Spleen (tissue), 11 donors: ENCODE results near the gene PIAS4. TPM values are rescaled to one million over a fixed set of nuclear protein-coding genes. Genes with fewer than 3 reads are reported as not detected.

Experiments used
- DNase-seq: peaks from one replicate; pipeline ENCODE4 v3.0.0-alpha.2; 2020
- H3K27ac ChIP-seq, 8 donors: fragments of 200-600 bp; sonication (generic) in 7 of 8; 1 replicate in 4 of 8; 2 replicates in 4 of 8; pipeline versions ENCODE4 v1.5.0 to v1.8.0; 2016 to 2021; ENCODE audit warnings: inconsistent platforms in 4 of 8, mild to moderate bottlenecking in 4 of 8, moderate library complexity in 1 of 8
- H3K27me3 ChIP-seq, 7 donors: fragments of 200-600 bp; sonication (generic) in 6 of 7; replicated peaks in 1 of 7; 1 replicate in 4 of 7; 2 replicates in 3 of 7; pipeline versions ENCODE4 v1.5.0 to v1.8.0; 2016 to 2021; ENCODE audit warnings: inconsistent platforms in 3 of 7, mild to moderate bottlenecking in 1 of 7
- H3K36me3 ChIP-seq, 6 donors: fragments of 200-600 bp; sonication (generic) in 5 of 6; 1 replicate in 4 of 6; 2 replicates in 2 of 6; pipeline versions ENCODE4 v1.5.0 to v1.8.0; 2016 to 2021; ENCODE audit warnings: inconsistent platforms in 2 of 6
- H3K4me1 ChIP-seq, 6 donors: fragments of 200-600 bp; sonication (generic) in 5 of 6; 1 replicate in 3 of 6; 2 replicates in 3 of 6; pipeline versions ENCODE4 v1.5.0 to v1.8.0; 2016 to 2021; ENCODE audit warnings: inconsistent platforms in 3 of 6
- H3K4me3 ChIP-seq, 8 donors: fragments of 200-600 bp; sonication (generic) in 7 of 8; 1 replicate in 4 of 8; 2 replicates in 4 of 8; pipeline versions ENCODE4 v1.5.0 to v1.8.0; 2016 to 2021; ENCODE audit warnings: inconsistent platforms in 4 of 8, mild to moderate bottlenecking in 4 of 8, moderate library complexity in 2 of 8
- H3K9me3 ChIP-seq, 8 donors: fragments of 200-600 bp; sonication (generic) in 7 of 8; 1 replicate in 4 of 8; 2 replicates in 4 of 8; pipeline versions ENCODE4 v1.5.0 to v1.8.0; 2016 to 2021; ENCODE audit warnings: inconsistent platforms in 4 of 8
- POLR2A ChIP-seq, 3 donors: fragments of 450-650 bp; IDR thresholded peaks; one replicate each; pipeline ENCODE4 v1.5.1; 2017; ENCODE audit warnings: antibody characterized with exemption in 3 of 3, mild to moderate bottlenecking in 1 of 3
- POLR2AphosphoS5 ChIP-seq, 3 donors: sonication (generic); formaldehyde crosslinking; IDR thresholded peaks; one replicate each; pipeline ENCODE4 v1.5.1; 2017; ENCODE audit warnings: antibody characterized with exemption in 3 of 3
- WGBS, 5 donors: extraction: QIAGEN DNeasy Blood & Tissue Kit in 3 of 5; methylation state at CpG; one replicate each; pipeline versions ENCODE4 v1.1.5 to v1.1.7; 2013 to 2018; 5-methylcytosine and 5-hydroxymethylcytosine counted together
- intact Hi-C: fragments of 100-400 bp; cut with DNase I; formaldehyde crosslinking; loops from one replicate; pipeline ENCODE4 v1.15.0; 2023; ENCODE audit warnings: low total_unique reads
- polyA plus RNA-seq, 3 donors: library from polyadenylated mRNA; stranded (reverse); fragments of 200-250 nt; gene quantifications; one replicate each; pipeline ENCODE4 v1.2.1, GENCODE V29; 2013
- total RNA-seq, 7 donors: library from RNA; depleted of rRNA in 3 of 7; stranded (reverse); fragments of >200 nt in 3 of 7; fragmentation: NEBNext Ultra II Directional in 4 of 7; extraction: Animal tissue kit (Norgen Biotek cat#: 25700) in 4 of 7; gene quantifications; one replicate each; pipeline versions ENCODE4 v1.1.0 to v1.2.1, GENCODE V29; 2016 to 2021
- TF ChIP-seq, protein P1 (sequence below), 11 experiments: fragments of 200-600 bp in 7 of 11; fragments of 450-650 bp in 4 of 11; sonication (generic) in 4 of 11; IDR thresholded peaks in 8 of 11; conservative IDR thresholded peaks in 3 of 11; 1 replicate in 7 of 11; 2 replicates in 4 of 11; pipeline versions ENCODE4 v1.4.0 to v1.8.0; 2016 to 2021; ENCODE audit warnings: antibody characterized with exemption in 11 of 11, inconsistent platforms in 4 of 11, mild to moderate bottlenecking in 1 of 11
- donor health status: healthy with polysubstance abuse.
- donor health status: DM: no; HTN: no; CAD: no; lungs with moderate emphysema.
- donor health status: DM: no; HTN: no; CAD: no.
- donor health status: Bipolar disorder and iron deficiency.
- donor health status: healthy.
- donor health status: DM: no; HTN: no; CAD: no.
- donor health status: DM: yes; HTN: yes; CAD: no.

PIAS4 gene
- total and polyA plus RNA-seq, 10 donors, result 6.2 to 30.5 (median 22.3) TPM

- TF ChIP-seq POLR2A (IDR thresholded peaks at IDR 0.05), result no peak
- TF ChIP-seq, protein P1, sequence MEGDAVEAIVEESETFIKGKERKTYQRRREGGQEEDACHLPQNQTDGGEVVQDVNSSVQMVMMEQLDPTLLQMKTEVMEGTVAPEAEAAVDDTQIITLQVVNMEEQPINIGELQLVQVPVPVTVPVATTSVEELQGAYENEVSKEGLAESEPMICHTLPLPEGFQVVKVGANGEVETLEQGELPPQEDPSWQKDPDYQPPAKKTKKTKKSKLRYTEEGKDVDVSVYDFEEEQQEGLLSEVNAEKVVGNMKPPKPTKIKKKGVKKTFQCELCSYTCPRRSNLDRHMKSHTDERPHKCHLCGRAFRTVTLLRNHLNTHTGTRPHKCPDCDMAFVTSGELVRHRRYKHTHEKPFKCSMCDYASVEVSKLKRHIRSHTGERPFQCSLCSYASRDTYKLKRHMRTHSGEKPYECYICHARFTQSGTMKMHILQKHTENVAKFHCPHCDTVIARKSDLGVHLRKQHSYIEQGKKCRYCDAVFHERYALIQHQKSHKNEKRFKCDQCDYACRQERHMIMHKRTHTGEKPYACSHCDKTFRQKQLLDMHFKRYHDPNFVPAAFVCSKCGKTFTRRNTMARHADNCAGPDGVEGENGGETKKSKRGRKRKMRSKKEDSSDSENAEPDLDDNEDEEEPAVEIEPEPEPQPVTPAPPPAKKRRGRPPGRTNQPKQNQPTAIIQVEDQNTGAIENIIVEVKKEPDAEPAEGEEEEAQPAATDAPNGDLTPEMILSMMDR (IDR thresholded peaks at IDR 0.05 in 8 of 11, conservative IDR thresholded peaks at IDR 0.05 in 3 of 11), result no peak
- TF ChIP-seq POLR2AphosphoS5 (IDR thresholded peaks at IDR 0.05), result peak in 2 of 3 donors; percentile 39 to 67
- intact Hi-C loops, result no loop called here
- no peaks in the 10 kb centered on the region for H3K27me3 ChIP-seq
- H3K27ac ChIP-seq, result no peak overlapping the region
- H3K4me3 ChIP-seq, result no peak overlapping the region
- H3K4me1 ChIP-seq, result peaks cover 0 to 58% (median 24%) of the 10 kb centered on the region in 6 donors
- DNase-seq, result no peak
- peaks cover 19 to 76% (median 68%) of the 10 kb centered on the region in 6 donors for H3K36me3 ChIP-seq
- no peaks in the 10 kb centered on the region for H3K9me3 ChIP-seq
- 80 to 92% (median 89%) methylated on average over 20 to 29 of the region's 29 CpGs for WGBS, 5 donors
These were observed 30.9 kb upstream of the PIAS4 start for GRCh38 chr19:3976495-3977241.

- no peak for DNase-seq
- TF ChIP-seq POLR2A (IDR thresholded peaks at IDR 0.05) (no peak), POLR2AphosphoS5 (IDR thresholded peaks at IDR 0.05) (peak; percentile 54 to 85 (median 71))
- TF ChIP-seq, protein P1 (IDR thresholded peaks at IDR 0.05 in 8 of 11, conservative IDR thresholded peaks at IDR 0.05 in 3 of 11), result peak in 2 of 11 experiments; percentile 9 to 10
- Histone ChIP-seq H3K4me1 (peaks cover 0 to 63% (median 27%) of the 10 kb centered on the region in 6 donors), H3K4me3 (no peak overlapping the region), H3K27me3 (no peaks in the 10 kb centered on the region), H3K36me3 (peaks cover 19 to 81% (median 76%) of the 10 kb centered on the region in 6 donors), H3K27ac (no peak overlapping the region), H3K9me3 (no peaks in the 10 kb centered on the region)
- intact Hi-C loops, result no loop called here
- WGBS, 5 donors, result 86 to 93% (median 89%) methylated on average over 36 to 59 of the region's 59 CpGs
These were observed 30.0 kb upstream of the PIAS4 start for GRCh38 chr19:3977242-3978143.

DNA sequence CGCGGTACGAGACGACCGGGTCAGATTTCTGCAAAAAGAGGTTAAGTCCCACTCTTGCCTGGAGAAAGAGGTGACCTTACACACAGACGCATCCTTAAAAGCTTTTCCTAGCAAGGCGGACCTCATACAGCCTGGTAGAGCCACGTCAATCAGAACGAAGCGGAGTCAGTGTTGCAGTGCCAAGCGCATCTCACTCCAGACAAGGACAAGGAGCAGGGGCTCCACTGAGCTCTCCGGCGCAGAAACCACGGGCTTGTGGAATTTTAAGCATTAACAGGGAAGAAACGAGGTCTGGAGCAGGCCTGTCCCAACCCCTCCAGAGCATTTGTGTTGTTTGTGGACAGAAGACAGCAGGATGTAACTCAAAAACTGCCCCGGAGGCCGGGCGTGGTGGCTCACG is 29.4 kb upstream of the PIAS4 start:
- TF ChIP-seq, protein P1 (IDR thresholded peaks at IDR 0.05 in 8 of 11, conservative IDR thresholded peaks at IDR 0.05 in 3 of 11), result no peak
- no peak for TF ChIP-seq POLR2A (IDR thresholded peaks at IDR 0.05)
- TF ChIP-seq POLR2AphosphoS5 (IDR thresholded peaks at IDR 0.05), result no peak
- no peak for DNase-seq
- peaks cover under 1 to 69% (median 33%) of the 10 kb centered on the region in 6 donors for H3K4me1 ChIP-seq
- intact Hi-C loops, result no loop called here
- peaks cover 21 to 83% (median 82%) of the 10 kb centered on the region in 6 donors for H3K36me3 ChIP-seq
- H3K27me3 ChIP-seq, result no peaks in the 10 kb centered on the region
- H3K4me3 ChIP-seq, result no peak overlapping the region
- H3K9me3 ChIP-seq, result no peaks in the 10 kb centered on the region
- no peak overlapping the region for H3K27ac ChIP-seq
- 91 to 97% (median 93%) methylated on average over 19 of the region's 19 CpGs for WGBS, 5 donors
